IPS DF 4.7 (cell line): ENCODE results near the gene CCDC92.

Experiments
- DNase-seq: peaks from one replicate; pipeline ENCODE4 v3.0.0-alpha.2; 2013; ENCODE audit warnings: low spot score; ENCODE audit errors: extremely low read depth

The CCDC92 gene

GRCh38 chr12:123972457-123973401, at the start of gene CCDC92, which contains the start of gene ZNF664:
CCDC92 (minus strand) TSS chr12:123972831; CDS start chr12:123944305, 28,526 bp downstream.
ZNF664 (plus strand) TSS chr12:123973215; CDS start chr12:124012145, 38,930 bp downstream.
- DNase-seq, result no peak

- DNase-seq, result no peak
These were observed 49.5 kb upstream of the CCDC92 start for GRCh38 chr12:124022161-124022560.

- DNase-seq, result no peak
These were observed 48.4 kb upstream of the CCDC92 start for GRCh38 chr12:124021007-124021406.

DNA sequence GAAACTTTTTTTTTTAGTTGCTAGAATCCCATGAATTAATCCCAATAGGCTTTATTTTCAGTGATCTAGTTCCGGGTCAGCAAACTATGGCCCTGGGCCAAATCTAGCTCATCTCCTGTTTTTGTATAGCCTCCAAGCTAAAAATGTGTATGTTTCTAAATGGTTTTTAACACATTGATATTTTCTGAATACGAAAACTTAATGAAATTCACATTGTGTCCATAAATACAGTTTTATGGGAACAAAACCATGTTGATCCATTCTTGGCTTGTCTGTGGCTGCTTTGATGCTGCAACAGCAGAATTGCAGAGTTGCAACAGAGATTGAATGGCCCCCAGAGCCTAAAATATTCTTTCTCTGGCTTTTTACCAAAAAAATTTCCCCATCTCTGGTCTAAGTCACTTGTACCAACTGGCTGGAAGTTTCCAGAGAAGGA, 47.9 kb upstream of the CCDC92 start:
- DNase-seq, result no peak

DNA sequence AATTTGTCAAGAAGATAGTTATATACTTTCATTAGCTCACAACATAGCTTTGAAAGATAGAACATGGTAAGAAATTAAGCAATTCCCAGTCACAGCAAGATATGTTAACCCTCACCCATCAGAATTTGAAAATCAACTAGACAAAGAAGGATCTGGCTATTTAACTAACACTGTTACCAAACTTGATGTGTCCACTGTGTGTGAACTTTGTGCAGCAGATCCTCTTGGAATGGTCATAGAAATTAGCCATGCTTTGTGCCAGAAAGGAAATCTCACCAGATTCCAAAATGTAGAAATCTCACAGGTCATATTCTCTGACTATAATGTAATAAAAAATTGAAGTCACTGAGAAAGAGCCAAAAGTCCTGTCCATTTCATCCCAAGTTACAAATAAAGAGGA, 46.5 kb upstream of the CCDC92 start:
- no peak for DNase-seq

DNA sequence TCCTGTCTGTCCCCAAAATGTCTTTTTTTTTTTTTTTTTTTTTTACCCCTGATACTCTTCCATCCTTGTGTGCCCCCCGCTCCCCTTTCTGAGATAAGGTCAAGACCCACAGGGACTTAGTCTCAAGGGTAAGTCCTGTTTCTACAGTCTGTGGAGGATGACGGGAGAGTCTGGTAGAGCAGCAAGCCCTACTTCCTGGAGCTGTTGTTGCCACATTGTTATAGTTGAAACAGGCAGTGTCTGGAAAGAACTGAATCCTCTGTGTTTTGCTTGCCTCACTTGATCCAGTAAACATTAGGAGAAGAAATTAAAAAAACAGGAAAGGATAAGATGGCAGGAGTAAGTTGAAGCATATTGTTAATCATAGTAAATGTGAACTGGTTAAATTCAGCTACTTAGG, 45.9 kb upstream of the CCDC92 start:
- DNase-seq, result no peak

- DNase-seq, result no peak
These were observed 44.4 kb upstream of the CCDC92 start for GRCh38 chr12:124017064-124017463.

DNA sequence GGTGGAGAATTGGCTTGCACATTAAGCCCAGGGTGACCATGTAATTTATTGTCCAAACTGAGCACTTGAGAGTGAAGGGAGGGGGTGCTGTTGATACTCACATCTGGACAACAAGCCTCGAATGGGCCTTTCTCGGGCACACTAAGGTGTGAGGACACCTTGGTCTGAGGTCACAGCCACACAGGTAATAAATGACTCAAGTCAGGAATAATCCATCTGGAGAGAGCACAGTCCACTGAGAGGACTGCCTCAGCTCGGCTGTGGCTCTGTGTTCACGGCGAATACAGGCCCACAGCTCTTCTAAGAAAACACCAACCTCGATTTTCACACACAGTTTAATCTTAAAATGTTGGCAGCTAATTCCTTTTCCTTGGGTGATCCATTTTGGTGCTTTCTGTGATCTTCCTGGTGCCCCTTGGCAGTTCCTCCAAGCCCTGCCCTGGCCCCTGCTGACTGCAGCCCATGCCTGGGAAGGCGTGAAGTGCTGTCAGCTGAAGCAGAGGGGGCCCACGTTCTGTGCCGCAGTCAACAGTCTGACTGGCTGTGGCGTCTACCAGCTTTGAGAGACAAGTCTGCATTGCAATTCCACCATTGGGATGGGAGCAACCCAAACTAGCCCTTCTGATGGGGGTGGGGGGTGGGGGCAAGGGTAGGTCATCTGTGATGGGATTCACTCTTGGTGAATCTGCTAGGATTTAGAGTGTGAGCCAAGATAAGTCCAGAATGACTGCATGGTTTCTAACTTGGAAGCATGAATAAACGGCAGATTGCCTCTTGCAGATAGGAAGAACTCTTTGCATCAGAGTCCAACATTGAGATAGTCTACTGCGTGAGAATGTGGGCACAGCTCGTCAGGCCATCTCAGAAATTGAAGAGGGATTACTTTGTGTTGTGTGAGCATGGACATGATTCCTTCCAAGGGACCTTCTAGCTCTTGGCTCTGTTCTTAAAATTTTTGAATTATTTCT, 43.1 kb upstream of the CCDC92 start:
- DNase-seq, result no peak

- DNase-seq, result no peak
These were observed 40.4 kb upstream of the CCDC92 start for GRCh38 chr12:124013073-124013472.

DNA sequence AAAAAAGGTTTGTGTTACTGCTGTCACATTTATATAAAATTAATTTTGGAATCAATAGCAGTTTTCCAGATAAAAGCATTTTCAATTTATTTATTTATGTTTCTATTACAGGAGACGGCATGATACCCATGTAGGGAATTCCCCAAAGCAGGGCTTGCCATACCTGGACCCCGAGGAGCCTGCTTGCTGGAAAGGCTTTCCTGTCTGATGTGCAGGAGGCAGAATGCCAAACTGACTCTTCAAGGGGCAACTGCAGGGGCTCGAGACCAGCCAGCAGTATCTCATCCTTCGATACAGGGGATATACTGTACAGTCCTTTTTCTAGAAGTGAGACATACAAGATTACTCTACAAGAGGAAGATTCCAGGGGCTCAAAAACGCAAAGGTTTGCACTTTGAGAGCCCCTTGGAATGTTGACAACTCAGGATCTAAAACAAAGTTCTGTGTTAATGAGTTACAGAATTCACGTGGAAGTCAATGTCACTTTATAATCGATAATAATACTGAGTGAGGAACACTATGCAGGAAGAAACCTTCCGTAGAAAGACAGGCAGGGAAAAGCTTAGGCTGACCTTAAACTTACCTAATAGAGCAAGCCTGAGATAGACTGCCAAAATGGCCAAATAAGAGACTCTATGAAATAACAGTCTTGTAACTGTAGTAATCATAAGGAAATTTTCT, 38.9 kb upstream of the CCDC92 start:
- DNase-seq, result no peak

DNA sequence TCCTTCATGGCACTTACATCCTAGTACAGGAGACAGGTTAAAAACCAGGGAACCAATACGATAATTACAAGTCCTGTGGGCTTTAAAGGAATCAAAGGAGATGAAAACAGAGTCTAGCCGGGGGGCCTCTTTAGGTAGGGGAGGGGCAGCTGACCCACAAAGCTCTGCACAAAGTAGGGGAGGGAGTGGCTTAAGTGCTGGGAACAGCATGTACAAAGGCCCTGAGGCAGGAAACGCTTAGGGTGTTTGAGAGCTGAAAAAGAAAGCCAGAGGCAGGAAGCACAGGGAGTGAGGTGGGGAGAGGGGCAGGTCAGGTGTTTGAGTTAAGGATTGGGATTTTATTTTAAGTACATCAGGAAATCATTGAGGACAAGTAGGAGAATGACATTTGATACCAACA, 38.1 kb upstream of the CCDC92 start:
- no peak for DNase-seq

DNA sequence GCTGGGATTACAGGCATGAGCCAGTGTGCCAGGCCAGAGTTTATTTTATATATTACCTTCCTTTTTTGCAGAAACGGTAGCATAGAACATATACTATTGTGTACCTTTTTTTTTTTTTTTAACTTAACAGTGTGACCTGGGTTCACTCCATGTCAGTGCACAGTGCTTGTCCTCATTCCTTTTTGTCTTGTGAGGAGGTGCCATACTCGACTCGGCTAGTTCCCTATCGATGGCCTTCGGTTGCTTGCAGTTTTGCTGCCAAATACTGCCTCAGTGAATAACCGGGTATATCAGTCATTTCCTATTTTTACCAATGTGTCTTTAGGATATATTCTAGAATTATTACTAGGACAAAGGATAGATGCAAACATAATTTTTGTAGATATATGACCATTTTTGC, 37.1 kb upstream of the CCDC92 start:
- DNase-seq, result no peak

DNA sequence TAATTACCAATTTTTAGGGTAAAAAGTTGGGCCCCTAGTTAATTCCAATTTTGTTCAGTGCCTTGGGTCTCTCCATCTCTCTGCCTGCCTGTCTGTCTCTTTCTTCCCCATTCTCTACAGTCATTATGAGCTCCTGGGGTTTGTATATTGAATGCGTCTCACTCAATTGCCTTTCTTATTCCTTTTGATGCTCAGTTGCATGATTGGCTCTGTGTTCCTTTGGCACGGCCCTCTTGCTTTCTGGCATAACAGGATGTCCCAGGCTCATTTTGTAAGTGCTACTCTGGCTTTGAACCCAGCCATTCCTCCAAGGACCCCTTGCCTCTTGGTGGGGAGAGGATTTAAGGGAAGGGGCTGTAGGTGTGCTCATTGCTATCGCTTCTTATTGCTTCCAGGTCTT, 36.0 kb upstream of the CCDC92 start:
- DNase-seq, result no peak

GRCh38 chr12:124007826-124008570, 35.4 kb upstream of the CCDC92 start:
- DNase-seq, result no peak

GRCh38 chr12:124006846-124007713, 34.4 kb upstream of the CCDC92 start:
- DNase-seq, result no peak

GRCh38 chr12:124006085-124006845, 33.6 kb upstream of the CCDC92 start:
- DNase-seq, result no peak

- DNase-seq, result no peak
These were observed 31.7 kb upstream of the CCDC92 start for GRCh38 chr12:124004233-124004875.

DNA sequence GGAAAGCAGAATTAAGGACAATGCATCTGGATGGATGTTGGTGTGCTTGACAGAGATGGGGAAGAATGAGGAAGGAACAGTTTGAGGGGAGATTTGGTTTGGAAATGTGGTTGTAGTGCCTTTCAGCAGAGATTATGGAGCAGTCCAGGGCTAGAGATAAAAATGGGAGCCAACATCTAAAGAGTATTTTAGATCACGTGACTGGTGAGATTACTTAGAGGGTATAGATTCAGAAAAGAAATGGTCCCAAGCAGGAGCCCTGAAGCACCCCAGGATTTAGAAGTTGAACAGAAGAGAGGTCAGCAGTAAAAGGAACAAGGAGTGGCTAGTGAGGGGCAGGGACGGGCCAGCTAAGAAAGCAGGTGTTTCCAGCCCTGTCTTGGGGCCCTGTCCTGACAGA, 30.0 kb upstream of the CCDC92 start:
- no peak for DNase-seq
